ENCODE measurements around the gene DKK2. TPM values are rescaled to one million over a fixed set of nuclear protein-coding genes. Genes with fewer than 3 reads are reported as not detected.
A peak's percentile ranks its signal among the peaks of the same experiment; 100 is the strongest.

The DKK2 gene
- total RNA-seq, 4 donors from 2014 or later = 1.4 to 1.9 (median 1.6) TPM

GRCh38 chr4:107036584-107037198, 578 bp upstream of the DKK2 start:
- no peaks in the 10 kb centered on the region for H3K36me3 ChIP-seq
- no peak overlapping the region for H3K27ac ChIP-seq
- H3K9me3 ChIP-seq = no peaks in the 10 kb centered on the region
- TF ChIP-seq EP300 (IDR thresholded peaks at IDR 0.05) (no peak), POLR2A (IDR thresholded peaks at IDR 0.05) (no peak), CTCF (IDR thresholded peaks at IDR 0.05) (no peak), POLR2AphosphoS5 (IDR thresholded peaks at IDR 0.05) (no peak)
- DNase-seq (ENCODE audit: low spot score in 2 of 2) = peak; percentile 60 to 67
- WGBS = 6% methylated on average over 18 of the region's 19 CpGs
- H3K4me1 ChIP-seq = peaks cover 25% of the 10 kb centered on the region
- peak overlapping the region; percentile 44 for H3K4me3 ChIP-seq
- H3K27me3 ChIP-seq = peaks cover 52% of the 10 kb centered on the region

- DNase-seq (ENCODE audit: low spot score in 2 of 2) = peak; percentile 68 to 74
- Histone ChIP-seq H3K4me1 (peaks cover 25% of the 10 kb centered on the region), H3K4me3 (peak overlapping the region; percentile 44), H3K9me3 (no peaks in the 10 kb centered on the region), H3K36me3 (no peaks in the 10 kb centered on the region), H3K27ac (no peak overlapping the region), H3K27me3 (peaks cover 52% of the 10 kb centered on the region)
- TF ChIP-seq POLR2A (IDR thresholded peaks at IDR 0.05) (no peak), EP300 (IDR thresholded peaks at IDR 0.05) (no peak), CTCF (IDR thresholded peaks at IDR 0.05) (no peak), POLR2AphosphoS5 (IDR thresholded peaks at IDR 0.05) (no peak)
- 4% methylated on average over 23 of the region's 39 CpGs for WGBS
These were observed 906 bp downstream of the DKK2 start for GRCh38 chr4:107034996-107035818.

- 1% methylated on average over 25 of the region's 39 CpGs for whole genome bisulfite sequencing
- Histone ChIP-seq H3K9me3 (no peaks in the 10 kb centered on the region), H3K36me3 (no peaks in the 10 kb centered on the region), H3K27me3 (peaks cover 44% of the 10 kb centered on the region), H3K27ac (peak overlapping the region; percentile 52), H3K4me1 (peaks cover 25% of the 10 kb centered on the region), H3K4me3 (peak overlapping the region; percentile 44)
- TF ChIP-seq POLR2AphosphoS5 (IDR thresholded peaks at IDR 0.05) = no peak
- TF ChIP-seq CTCF (IDR thresholded peaks at IDR 0.05) = peak in 1 of 2 donors; percentile 22
- DNase-seq (ENCODE audit: low spot score in 2 of 2) = peak; percentile 76 to 80
These were observed 1.8 kb downstream of the DKK2 start for GRCh38 chr4:107034091-107034995.

- 82% methylated on average over 1 of the region's 1 CpG for WGBS
These were observed 8.7 kb downstream of the DKK2 start for GRCh38 chr4:107027379-107027778.

More at GRCh38 chr4:107027379-107027778, 8.7 kb downstream of the DKK2 start:
- Histone ChIP-seq H3K4me1 (no peaks in the 10 kb centered on the region), H3K4me3 (no peak overlapping the region), H3K27me3 (no peaks in the 10 kb centered on the region), H3K9me3 (no peaks in the 10 kb centered on the region), H3K27ac (no peak overlapping the region), H3K36me3 (no peaks in the 10 kb centered on the region)
- TF ChIP-seq EP300 (IDR thresholded peaks at IDR 0.05) = no peak
- TF ChIP-seq POLR2AphosphoS5 (IDR thresholded peaks at IDR 0.05) = no peak
- TF ChIP-seq CTCF (IDR thresholded peaks at IDR 0.05) = no peak
- TF ChIP-seq POLR2A (IDR thresholded peaks at IDR 0.05) = no peak
- no peak for DNase-seq (ENCODE audit: low spot score in 2 of 2)
